ENCODE measurements around the gene IRF5.

DNA sequence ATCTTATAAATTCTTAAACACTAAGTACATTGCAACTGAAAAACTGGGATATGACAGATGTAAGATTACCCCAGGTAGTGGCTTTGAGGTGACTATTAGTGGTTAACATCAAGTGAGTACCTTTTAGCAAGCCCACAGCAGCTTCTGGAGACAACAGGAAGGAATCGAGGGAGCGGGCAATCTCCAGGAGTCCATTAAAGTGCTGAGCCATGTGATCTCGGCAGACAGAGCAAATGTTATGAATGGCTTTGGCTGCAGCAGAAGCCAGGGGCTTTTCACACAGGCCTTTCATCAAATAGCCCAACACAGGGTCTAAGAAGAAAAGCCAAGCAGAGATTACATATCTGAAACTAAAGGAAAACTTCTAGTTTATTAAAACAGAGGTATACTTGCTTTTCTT is 48.9 kb downstream of the IRF5 start:
- TF ChIP-seq, protein P1, sequence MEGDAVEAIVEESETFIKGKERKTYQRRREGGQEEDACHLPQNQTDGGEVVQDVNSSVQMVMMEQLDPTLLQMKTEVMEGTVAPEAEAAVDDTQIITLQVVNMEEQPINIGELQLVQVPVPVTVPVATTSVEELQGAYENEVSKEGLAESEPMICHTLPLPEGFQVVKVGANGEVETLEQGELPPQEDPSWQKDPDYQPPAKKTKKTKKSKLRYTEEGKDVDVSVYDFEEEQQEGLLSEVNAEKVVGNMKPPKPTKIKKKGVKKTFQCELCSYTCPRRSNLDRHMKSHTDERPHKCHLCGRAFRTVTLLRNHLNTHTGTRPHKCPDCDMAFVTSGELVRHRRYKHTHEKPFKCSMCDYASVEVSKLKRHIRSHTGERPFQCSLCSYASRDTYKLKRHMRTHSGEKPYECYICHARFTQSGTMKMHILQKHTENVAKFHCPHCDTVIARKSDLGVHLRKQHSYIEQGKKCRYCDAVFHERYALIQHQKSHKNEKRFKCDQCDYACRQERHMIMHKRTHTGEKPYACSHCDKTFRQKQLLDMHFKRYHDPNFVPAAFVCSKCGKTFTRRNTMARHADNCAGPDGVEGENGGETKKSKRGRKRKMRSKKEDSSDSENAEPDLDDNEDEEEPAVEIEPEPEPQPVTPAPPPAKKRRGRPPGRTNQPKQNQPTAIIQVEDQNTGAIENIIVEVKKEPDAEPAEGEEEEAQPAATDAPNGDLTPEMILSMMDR (IDR thresholded peaks at IDR 0.05; ENCODE audit: insufficient read depth, low read length, poor library complexity, severe bottlenecking): no peak
- no peak for TF ChIP-seq EZH2phosphoT487 (conservative IDR thresholded peaks at IDR 0.05; ENCODE audit: low read length)
